Kidney epithelial cell (primary cell): ENCODE measurements around the gene SLC16A6. TPM values are rescaled to one million over a fixed set of nuclear protein-coding genes. Genes with fewer than 3 reads are reported as not detected.
"Not testable (repeated sequence)": the region's sequence is repeated elsewhere in the genome, so short reads cannot be mapped to it uniquely, and the experiment has no call there.

ENCODE experiments used
- DNase-seq: peaks from one replicate; pipeline ENCODE4 v3.0.0-alpha.2; 2010; ENCODE audit warnings: low read depth
- H3K27me3 ChIP-seq: 2 replicates; pipeline ENCODE4 v1.6.0; 2011; ENCODE audit warnings: low read length; ENCODE audit not compliant: control insufficient read depth, insufficient read depth
- H3K36me3 ChIP-seq: 2 replicates; pipeline ENCODE4 v1.5.1; 2011; ENCODE audit warnings: low read length; ENCODE audit not compliant: control insufficient read depth, insufficient read depth
- H3K4me3 ChIP-seq: 2 replicates; pipeline ENCODE4 v1.5.1; 2011; ENCODE audit warnings: low read depth, mild to moderate bottlenecking, control low read depth, low read length
- CTCF ChIP-seq: IDR thresholded peaks from 2 replicates; pipeline ENCODE4 v1.5.1; 2011; ENCODE audit warnings: mild to moderate bottlenecking, moderate library complexity, low read length, control low read depth, inconsistent platforms; ENCODE audit not compliant: insufficient read depth, poor library complexity, severe bottlenecking
- total RNA-seq: library from RNA; depleted of rRNA; stranded (reverse); fragments of >200 nt; gene quantifications from 2 replicates; pipeline ENCODE4 v1.2.3, GENCODE V29; 2015

SLC16A6 gene, protein sequence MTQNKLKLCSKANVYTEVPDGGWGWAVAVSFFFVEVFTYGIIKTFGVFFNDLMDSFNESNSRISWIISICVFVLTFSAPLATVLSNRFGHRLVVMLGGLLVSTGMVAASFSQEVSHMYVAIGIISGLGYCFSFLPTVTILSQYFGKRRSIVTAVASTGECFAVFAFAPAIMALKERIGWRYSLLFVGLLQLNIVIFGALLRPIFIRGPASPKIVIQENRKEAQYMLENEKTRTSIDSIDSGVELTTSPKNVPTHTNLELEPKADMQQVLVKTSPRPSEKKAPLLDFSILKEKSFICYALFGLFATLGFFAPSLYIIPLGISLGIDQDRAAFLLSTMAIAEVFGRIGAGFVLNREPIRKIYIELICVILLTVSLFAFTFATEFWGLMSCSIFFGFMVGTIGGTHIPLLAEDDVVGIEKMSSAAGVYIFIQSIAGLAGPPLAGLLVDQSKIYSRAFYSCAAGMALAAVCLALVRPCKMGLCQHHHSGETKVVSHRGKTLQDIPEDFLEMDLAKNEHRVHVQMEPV
- 0.38 and 1.3 TPM in 2 replicates for total RNA-seq

DNA sequence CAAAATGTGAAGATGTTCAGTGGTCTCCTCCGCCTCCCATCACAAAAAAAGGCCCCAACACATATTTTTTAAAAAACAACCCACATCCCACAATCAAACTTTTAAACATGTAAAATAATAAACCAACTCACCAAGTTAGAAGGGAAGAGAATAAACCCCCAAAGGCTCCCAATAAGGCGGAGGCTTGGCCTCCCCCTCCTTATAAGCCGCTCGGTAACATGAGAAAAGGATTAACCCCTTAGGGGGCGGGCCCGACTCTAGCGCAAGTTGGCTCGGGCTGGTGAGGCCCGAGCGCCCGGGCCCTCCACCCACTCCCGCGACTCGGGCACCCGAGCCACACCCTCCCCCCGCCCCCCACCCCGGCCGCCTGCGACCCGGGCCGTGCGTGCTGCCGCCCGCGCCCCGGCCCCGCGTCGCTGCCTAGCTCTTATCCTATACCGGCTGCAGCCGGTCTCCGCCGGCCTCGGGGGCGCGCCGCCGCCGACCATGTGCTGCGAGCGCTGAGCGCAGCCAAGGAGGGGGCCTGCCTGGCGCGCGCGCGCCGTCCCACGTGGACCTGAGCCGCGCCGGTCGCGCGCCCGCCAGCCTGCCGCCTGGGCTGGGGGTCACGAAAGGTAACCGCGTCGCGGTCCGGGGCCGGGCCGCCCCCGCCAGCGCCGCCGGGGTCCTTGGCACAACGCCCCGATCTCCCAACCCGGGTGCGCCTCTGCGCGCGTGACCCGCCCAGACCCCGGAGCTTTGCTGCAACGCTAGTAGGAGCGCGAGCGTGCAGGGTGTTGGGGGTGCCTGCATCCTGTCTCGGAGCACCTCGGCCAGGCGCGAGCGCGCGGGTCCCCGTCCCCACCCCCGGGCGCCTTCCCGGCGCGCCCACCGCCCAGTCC lies at the start of gene SLC16A6, which contains the start of gene ARSG:
Gene SLC16A6, minus strand, starts transcription at position 173 of the 881 bp plus-strand sequence. CDS start 12,807 bp downstream, outside the sequence.
Gene ARSG, plus strand, starts transcription at position 541 of the 881 bp plus-strand sequence. CDS start 15,999 bp downstream, outside the sequence.
- H3K36me3 ChIP-seq: no peaks in the 10 kb centered on the region
- DNase-seq: no peak
- peak within 1 kb of the TSS; percentile 58 for H3K4me3 ChIP-seq
- no peak for TF ChIP-seq CTCF
- peaks cover 24% of the 10 kb centered on the region for H3K27me3 ChIP-seq

- TF ChIP-seq CTCF: no peak
- H3K36me3 ChIP-seq: no peaks in the 10 kb centered on the region
- DNase-seq: no peak
- H3K4me3 ChIP-seq: no peak overlapping the region
- H3K27me3 ChIP-seq: no peaks in the 10 kb centered on the region
Observed at GRCh38 chr17:68334393-68334792, 43.5 kb upstream of the SLC16A6 start.

DNA sequence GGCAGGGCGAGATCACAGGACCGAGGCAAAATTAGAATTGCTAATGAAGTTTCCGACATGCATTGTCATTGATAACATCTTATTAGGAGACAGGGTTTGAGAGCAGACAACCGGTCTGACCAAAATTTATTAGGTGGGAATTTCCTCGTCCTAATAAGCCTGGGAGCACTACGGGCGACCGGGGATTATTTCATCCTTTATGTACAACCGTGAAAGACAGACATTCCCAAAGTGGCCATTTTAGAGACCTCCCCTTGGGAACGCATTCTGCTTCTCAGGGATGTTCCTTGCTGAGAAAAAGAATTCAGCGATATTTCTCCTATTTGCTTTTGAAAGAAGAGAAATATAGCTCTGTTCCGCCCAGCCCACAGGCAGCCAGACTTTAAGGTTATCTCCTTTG lies 41.0 kb upstream of the SLC16A6 start:
- H3K27me3 ChIP-seq, H3K36me3 ChIP-seq, H3K4me3 ChIP-seq, DNase-seq: not testable (repeated sequence)

DNA sequence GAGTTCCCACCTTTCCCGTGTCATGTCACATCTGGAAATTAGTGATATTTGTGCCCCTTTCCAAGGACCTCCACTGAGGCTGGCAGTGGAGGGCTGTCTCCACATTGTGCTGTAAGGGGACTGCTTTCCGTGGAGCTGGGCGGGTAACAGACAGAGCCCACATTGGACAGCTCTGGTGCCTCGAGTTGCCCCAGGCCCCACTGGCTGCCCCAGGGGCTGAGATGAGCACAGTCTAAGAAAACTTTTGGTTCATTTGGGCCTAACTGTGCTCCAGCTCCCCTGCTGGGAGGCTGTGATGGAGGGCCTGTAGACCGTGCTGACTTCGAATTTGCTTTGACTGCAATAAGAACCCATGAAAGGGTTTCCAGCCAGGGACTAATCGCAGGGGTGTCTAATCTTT lies 38.4 kb upstream of the SLC16A6 start:
- no peak overlapping the region for H3K4me3 ChIP-seq
- no peaks in the 10 kb centered on the region for H3K36me3 ChIP-seq
- DNase-seq: no peak
- H3K27me3 ChIP-seq: no peaks in the 10 kb centered on the region
- TF ChIP-seq CTCF: no peak

DNA sequence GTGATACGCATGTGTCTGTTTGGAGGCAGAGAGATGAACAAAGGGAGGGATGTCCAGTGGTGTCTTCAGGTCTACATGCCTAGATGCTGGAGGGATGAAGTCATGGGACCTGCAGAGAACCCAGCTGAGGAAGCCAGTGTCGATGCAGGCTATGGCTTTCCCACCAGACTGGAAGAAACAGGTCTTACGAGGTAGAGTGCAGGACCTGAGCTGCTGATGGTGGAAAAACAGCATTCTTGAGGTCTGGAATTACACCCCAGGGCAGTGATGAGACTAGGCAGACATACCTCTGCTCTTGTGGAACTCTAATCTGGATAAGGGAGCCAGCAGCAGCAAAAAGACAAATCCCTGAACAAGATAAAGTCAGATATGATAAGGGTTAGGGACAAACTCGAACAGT lies 37.7 kb upstream of the SLC16A6 start:
- Histone ChIP-seq H3K4me3 (no peak overlapping the region), H3K27me3 (no peaks in the 10 kb centered on the region), H3K36me3 (no peaks in the 10 kb centered on the region)
- no peak for TF ChIP-seq CTCF
- DNase-seq: no peak

DNA sequence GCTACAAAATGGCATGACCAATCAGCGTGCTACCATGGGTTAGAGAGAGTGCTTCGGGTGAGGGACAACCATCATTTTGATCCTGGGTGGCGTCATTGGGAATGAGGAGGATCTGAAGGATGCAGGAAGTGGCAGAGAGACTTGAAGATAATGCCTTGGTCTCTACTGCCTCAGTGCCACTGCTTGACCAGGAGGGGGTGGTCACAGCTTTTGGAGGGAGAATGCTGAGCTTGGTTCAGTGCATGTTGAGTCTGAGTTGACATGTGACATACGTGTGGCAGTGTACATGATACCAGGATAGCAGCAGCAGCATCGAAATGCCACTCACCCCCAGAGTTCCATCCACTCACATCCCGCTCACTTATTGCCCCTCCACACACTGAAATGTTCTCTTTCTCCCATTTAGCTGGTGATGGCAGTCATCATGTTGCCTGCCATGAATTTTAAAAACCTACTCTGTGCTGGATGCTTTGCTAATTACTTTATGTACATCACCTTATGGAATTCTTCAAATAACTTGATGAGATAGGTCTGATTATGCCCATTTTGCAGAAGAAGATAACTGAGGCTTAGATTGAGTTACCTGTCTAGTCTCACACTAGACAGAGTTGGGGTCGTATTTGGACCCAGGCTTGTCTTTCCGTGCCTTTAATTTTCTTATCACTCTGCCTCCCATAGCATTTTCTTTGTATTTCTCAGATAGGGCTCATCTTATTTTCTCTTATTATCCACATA lies 37.1 kb upstream of the SLC16A6 start:
- DNase-seq: no peak
- no peaks in the 10 kb centered on the region for H3K27me3 ChIP-seq
- no peak overlapping the region for H3K4me3 ChIP-seq
- TF ChIP-seq CTCF: no peak
- H3K36me3 ChIP-seq: no peaks in the 10 kb centered on the region
